Measurements from ENCODE around the gene SERPINA7. TPM values are rescaled to one million over a fixed set of nuclear protein-coding genes. Genes with fewer than 3 reads are reported as not detected.

Gene SERPINA7
- total and polyA plus RNA-seq, 10 of the 15 experiments (the other 5 are each of a cell fraction or from before 2014, with no cell fraction given) = not detected

- TF ChIP-seq MTA3 (IDR thresholded peaks at IDR 0.05; ENCODE audit: borderline replicate concordance, low read length) = no peak
Observed at GRCh38 chrX:106037835-106038473, 573 bp downstream of the SERPINA7 start (continued).

GRCh38 chrX:106036716-106037115 lies 1.8 kb downstream of the SERPINA7 start:
- in situ Hi-C loops (cut with MboI) = no loop called here
- no peak for ATAC-seq
- Histone ChIP-seq H3K27ac (ENCODE audit: control insufficient read depth, insufficient read depth) (no peak overlapping the region), H3K4me2 (ENCODE audit: control insufficient read depth, insufficient read depth) (no peak overlapping the region), H3K4me3 (no peak overlapping the region), H3K9me3 (replicated peaks; ENCODE audit: control insufficient read depth, insufficient read depth, low read length) (no peaks in the 10 kb centered on the region), H3K27me3 (replicated peaks in 1 of 2; ENCODE audit: control insufficient read depth in 2 of 2, insufficient read depth in 2 of 2, low read length in 1 of 2) (no peaks in the 10 kb centered on the region; a peak in 1 of 4 replicates), H3K79me2 (ENCODE audit: control insufficient read depth, insufficient read depth, low read length) (no peaks in the 10 kb centered on the region), H4K20me1 (ENCODE audit: control insufficient read depth, insufficient read depth) (no peaks in the 10 kb centered on the region), H3K9ac (ENCODE audit: control insufficient read depth, insufficient read depth, low read length) (no peak overlapping the region), H3K4me1 (ENCODE audit: control insufficient read depth, insufficient read depth, low read length) (no peaks in the 10 kb centered on the region), H2AFZ (ENCODE audit: control insufficient read depth, low read depth, low read length) (no peak overlapping the region), H3K36me3 (ENCODE audit: control insufficient read depth in 2 of 2, insufficient read depth in 2 of 2, low read length in 1 of 2) (no peaks in the 10 kb centered on the region)
- TF ChIP-seq ZNF384 (IDR thresholded peaks at IDR 0.05; ENCODE audit: borderline replicate concordance, low read depth, low read length) (no peak), NKRF (conservative IDR thresholded peaks at IDR 0.05) (no peak), YY1 (IDR thresholded peaks at IDR 0.05; ENCODE audit: low read depth, low read length) (no peak)
- ChIA-PET POLR2A (no interaction called here), SMC1A (ENCODE audit: uncharacterized antibody, unreplicated experiment) (no interaction called here), CTCF (no interaction called here), RAD21 (ENCODE audit: unreplicated experiment) (no interaction called here)
- DNase-seq (ENCODE audit: low read depth, low spot score) = no peak
- WGBS (ENCODE audit: insufficient coverage, insufficient replicate concordance, low lambda C conversion rate, missing lambda C conversion rate) = 33% methylated on average over 1 of the region's 1 CpG
- no peak for FAIRE-seq
- intact Hi-C loops (cut with micrococcal nuclease; ENCODE audit: unreplicated experiment) = loop anchor here (5.0 to 10.0 kb wide), 2 partner anchors 361 to 758 kb away; no protein-coding TSS in a partner anchor
- no TSS peak for BruUV-seq (replicated peaks)
